Sciatic nerve (tissue), 2 donors: ENCODE measurements around the gene EXOC4. TPM values are rescaled to one million over a fixed set of nuclear protein-coding genes. Genes with fewer than 3 reads are reported as not detected.

Experiments used
- ATAC-seq: fragments of 200-7000 bp; cut with Tn5 transposase; one replicate; pipeline ENCODE4 v1.9.1; 2020; ENCODE audit warnings: mild to moderate bottlenecking, moderate library complexity
- DNase-seq: peaks from one replicate; pipeline ENCODE4 v3.0.0-alpha.2; 2020; ENCODE audit warnings: low spot score
- intact Hi-C: fragments of 100-400 bp; cut with DNase I; formaldehyde crosslinking; loops from one replicate; pipeline ENCODE4 v1.14.2; 2022
- total RNA-seq: library from RNA; stranded (reverse); fragmentation: NEBNext Ultra II Directional; extraction: Animal tissue kit (Norgen Biotek cat#: 25700); gene quantifications from one replicate; pipeline ENCODE4 v1.2.1, GENCODE V29; 2021
- donor health status: DM: no; HTN: no; CAD: no.
- donor health status: DM: no; HTN: no; CAD: no.

The EXOC4 gene
- total RNA-seq, 1 donor from 2014 or later: 109 TPM

- intact Hi-C loops: no loop called here
- ATAC-seq (no peak), DNase-seq (no peak)
Measured at GRCh38 chr7:133805426-133805825, 552.5 kb downstream of the EXOC4 start.

GRCh38 chr7:133807624-133808492, 555.0 kb downstream of the EXOC4 start:
- intact Hi-C loops: no loop called here
- ATAC-seq: no peak
- DNase-seq: no peak

GRCh38 chr7:133808493-133808866, 555.6 kb downstream of the EXOC4 start:
- intact Hi-C loops: no loop called here
- no peak for DNase-seq
- no peak for ATAC-seq

GRCh38 chr7:133812877-133813276, 560.0 kb downstream of the EXOC4 start:
- ATAC-seq: no peak
- intact Hi-C loops: no loop called here
- no peak for DNase-seq

- ATAC-seq (no peak), DNase-seq (no peak)
- intact Hi-C loops: no loop called here
Measured at GRCh38 chr7:133815611-133816210, 562.8 kb downstream of the EXOC4 start.

- intact Hi-C loops: no loop called here
- DNase-seq (no peak), ATAC-seq (no peak)
Measured at GRCh38 chr7:133819695-133820094, 566.8 kb downstream of the EXOC4 start.

GRCh38 chr7:133820584-133820983, 567.7 kb downstream of the EXOC4 start:
- intact Hi-C loops: no loop called here
- DNase-seq (no peak), ATAC-seq (no peak)

- DNase-seq (no peak), ATAC-seq (no peak)
- intact Hi-C loops: no loop called here
Measured at GRCh38 chr7:133821171-133821570, 568.3 kb downstream of the EXOC4 start.

GRCh38 chr7:133822001-133822641, 569.2 kb downstream of the EXOC4 start:
- ATAC-seq (no peak), DNase-seq (no peak)
- intact Hi-C loops: no loop called here

- no peak for ATAC-seq
- intact Hi-C loops: no loop called here
- no peak for DNase-seq
Measured at GRCh38 chr7:133822868-133823552, 570.1 kb downstream of the EXOC4 start.

- DNase-seq: no peak
- intact Hi-C loops: no loop called here
- ATAC-seq: no peak
Measured at GRCh38 chr7:133824132-133824531, 571.3 kb downstream of the EXOC4 start.

- intact Hi-C loops: no loop called here
- no peak for DNase-seq
- no peak for ATAC-seq
Measured at GRCh38 chr7:133827707-133828623, 575.1 kb downstream of the EXOC4 start.

- intact Hi-C loops: no loop called here
- ATAC-seq (no peak), DNase-seq (no peak)
Measured at GRCh38 chr7:133828906-133829305, 576.0 kb downstream of the EXOC4 start.

GRCh38 chr7:133829336-133829897, 576.5 kb downstream of the EXOC4 start:
- DNase-seq: no peak

GRCh38 chr7:133830081-133830480, 577.2 kb downstream of the EXOC4 start:
- intact Hi-C loops: no loop called here
- DNase-seq (no peak), ATAC-seq (no peak)

More at GRCh38 chr7:133829336-133829897, 576.5 kb downstream of the EXOC4 start:
- no peak for ATAC-seq
- intact Hi-C loops: no loop called here

GRCh38 chr7:133836666-133837065, 583.8 kb downstream of the EXOC4 start:
- ATAC-seq (no peak), DNase-seq (no peak)
- intact Hi-C loops: no loop called here

GRCh38 chr7:133837224-133837623, 584.3 kb downstream of the EXOC4 start:
- intact Hi-C loops: no loop called here
- no peak for DNase-seq
- ATAC-seq: no peak

GRCh38 chr7:133839121-133839520, 586.2 kb downstream of the EXOC4 start:
- no peak for DNase-seq
- intact Hi-C loops: no loop called here
- no peak for ATAC-seq
